Lower lobe of right lung (tissue), 2 donors: ENCODE measurements around the gene SIT1. TPM values are rescaled to one million over a fixed set of nuclear protein-coding genes. Genes with fewer than 3 reads are reported as not detected.
A peak's percentile ranks its signal among the peaks of the same experiment; 100 is the strongest.

Experiments used
- ATAC-seq, 2 donors: fragments of 200-7000 bp; cut with Tn5 transposase; one replicate each; pipeline ENCODE4 v1.9.1; 2020 to 2022; ENCODE audit warnings: mild to moderate bottlenecking in 2 of 2, moderate library complexity in 2 of 2
- DNase-seq: peaks from one replicate; pipeline ENCODE4 v3.0.0-alpha.2; 2020
- H3K27ac ChIP-seq: fragments of 200-600 bp; one replicate; pipeline ENCODE4 v1.8.0; 2022
- H3K27me3 ChIP-seq: fragments of 200-600 bp; one replicate; pipeline ENCODE4 v1.8.0; 2022; ENCODE audit warnings: low read depth
- H3K36me3 ChIP-seq: fragments of 200-600 bp; one replicate; pipeline ENCODE4 v1.8.0; 2022; ENCODE audit warnings: mild to moderate bottlenecking
- H3K4me1 ChIP-seq: fragments of 200-600 bp; one replicate; pipeline ENCODE4 v1.8.0; 2022
- H3K4me3 ChIP-seq: fragments of 200-600 bp; one replicate; pipeline ENCODE4 v1.8.0; 2022; ENCODE audit warnings: mild to moderate bottlenecking
- H3K9me3 ChIP-seq: fragments of 200-600 bp; one replicate; pipeline ENCODE4 v1.8.0; 2022
- intact Hi-C: fragments of 100-400 bp; cut with DNase I; formaldehyde crosslinking; loops from one replicate; pipeline ENCODE4 v1.11.0; 2022
- total RNA-seq: library from RNA; stranded (reverse); fragmentation: NEBNext Ultra II Directional; extraction: Animal tissue kit (Norgen Biotek cat#: 25700); gene quantifications from one replicate; pipeline ENCODE4 v1.2.1, GENCODE V29; 2021
- TF ChIP-seq, protein P1 (sequence below): fragments of 200-600 bp; IDR thresholded peaks from one replicate; pipeline ENCODE4 v1.8.0; 2022; ENCODE audit warnings: antibody characterized with exemption, mild to moderate bottlenecking
- donor health status: DM: no; HTN: yes; CAD: no; lungs with severe emphysema.

SIT1 gene
- total RNA-seq, 1 donor from 2014 or later: 1.5 TPM

DNA sequence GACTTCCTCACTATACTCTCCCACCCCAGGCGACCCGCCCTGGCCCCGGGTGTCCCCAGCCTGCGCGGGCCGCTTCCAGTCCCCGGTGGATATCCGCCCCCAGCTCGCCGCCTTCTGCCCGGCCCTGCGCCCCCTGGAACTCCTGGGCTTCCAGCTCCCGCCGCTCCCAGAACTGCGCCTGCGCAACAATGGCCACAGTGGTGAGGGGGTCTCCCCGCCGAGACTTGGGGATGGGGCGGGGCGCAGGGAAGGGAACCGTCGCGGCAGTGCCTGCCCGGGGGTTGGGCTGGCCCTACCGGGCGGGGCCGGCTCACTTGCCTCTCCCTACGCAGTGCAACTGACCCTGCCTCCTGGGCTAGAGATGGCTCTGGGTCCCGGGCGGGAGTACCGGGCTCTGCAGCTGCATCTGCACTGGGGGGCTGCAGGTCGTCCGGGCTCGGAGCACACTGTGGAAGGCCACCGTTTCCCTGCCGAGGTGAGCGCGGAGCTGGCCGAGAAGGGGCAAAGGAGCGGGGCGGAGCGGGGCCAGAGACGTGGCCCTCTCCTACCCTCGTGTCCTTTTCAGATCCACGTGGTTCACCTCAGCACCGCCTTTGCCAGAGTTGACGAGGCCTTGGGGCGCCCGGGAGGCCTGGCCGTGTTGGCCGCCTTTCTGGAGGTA is 25.1 kb upstream of the SIT1 start:
- intact Hi-C loops: no loop called here
- Histone ChIP-seq H3K27me3 (peaks cover 3% of the 10 kb centered on the region), H3K9me3 (no peaks in the 10 kb centered on the region), H3K4me3 (peak overlapping the region; percentile 61), H3K27ac (peak overlapping the region; percentile 11), H3K4me1 (peaks cover 10% of the 10 kb centered on the region), H3K36me3 (no peaks in the 10 kb centered on the region)
- ATAC-seq (peak; percentile 65 to 75), DNase-seq (peak; percentile 55)
- TF ChIP-seq, protein P1, sequence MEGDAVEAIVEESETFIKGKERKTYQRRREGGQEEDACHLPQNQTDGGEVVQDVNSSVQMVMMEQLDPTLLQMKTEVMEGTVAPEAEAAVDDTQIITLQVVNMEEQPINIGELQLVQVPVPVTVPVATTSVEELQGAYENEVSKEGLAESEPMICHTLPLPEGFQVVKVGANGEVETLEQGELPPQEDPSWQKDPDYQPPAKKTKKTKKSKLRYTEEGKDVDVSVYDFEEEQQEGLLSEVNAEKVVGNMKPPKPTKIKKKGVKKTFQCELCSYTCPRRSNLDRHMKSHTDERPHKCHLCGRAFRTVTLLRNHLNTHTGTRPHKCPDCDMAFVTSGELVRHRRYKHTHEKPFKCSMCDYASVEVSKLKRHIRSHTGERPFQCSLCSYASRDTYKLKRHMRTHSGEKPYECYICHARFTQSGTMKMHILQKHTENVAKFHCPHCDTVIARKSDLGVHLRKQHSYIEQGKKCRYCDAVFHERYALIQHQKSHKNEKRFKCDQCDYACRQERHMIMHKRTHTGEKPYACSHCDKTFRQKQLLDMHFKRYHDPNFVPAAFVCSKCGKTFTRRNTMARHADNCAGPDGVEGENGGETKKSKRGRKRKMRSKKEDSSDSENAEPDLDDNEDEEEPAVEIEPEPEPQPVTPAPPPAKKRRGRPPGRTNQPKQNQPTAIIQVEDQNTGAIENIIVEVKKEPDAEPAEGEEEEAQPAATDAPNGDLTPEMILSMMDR: no peak

- no peaks in the 10 kb centered on the region for H3K9me3 ChIP-seq
- intact Hi-C loops: no loop called here
- DNase-seq (no peak), ATAC-seq (peak in 1 of 2 donors; percentile 10)
- TF ChIP-seq, protein P1: no peak
- no peak overlapping the region for H3K27ac ChIP-seq
- H3K4me1 ChIP-seq: peaks cover 10% of the 10 kb centered on the region
- no peaks in the 10 kb centered on the region for H3K36me3 ChIP-seq
- peaks cover 3% of the 10 kb centered on the region for H3K27me3 ChIP-seq
- peak overlapping the region; percentile 61 for H3K4me3 ChIP-seq
Measured at GRCh38 chr9:35675204-35675603, 24.5 kb upstream of the SIT1 start.

- ATAC-seq (no peak), DNase-seq (no peak)
- Histone ChIP-seq H3K27ac (no peak overlapping the region), H3K9me3 (no peaks in the 10 kb centered on the region), H3K4me1 (peaks cover 10% of the 10 kb centered on the region), H3K27me3 (peaks cover 3% of the 10 kb centered on the region), H3K4me3 (no peak overlapping the region), H3K36me3 (no peaks in the 10 kb centered on the region)
- TF ChIP-seq, protein P1: no peak
- intact Hi-C loops: no loop called here
Measured at GRCh38 chr9:35674025-35674361, 23.3 kb upstream of the SIT1 start.

DNA sequence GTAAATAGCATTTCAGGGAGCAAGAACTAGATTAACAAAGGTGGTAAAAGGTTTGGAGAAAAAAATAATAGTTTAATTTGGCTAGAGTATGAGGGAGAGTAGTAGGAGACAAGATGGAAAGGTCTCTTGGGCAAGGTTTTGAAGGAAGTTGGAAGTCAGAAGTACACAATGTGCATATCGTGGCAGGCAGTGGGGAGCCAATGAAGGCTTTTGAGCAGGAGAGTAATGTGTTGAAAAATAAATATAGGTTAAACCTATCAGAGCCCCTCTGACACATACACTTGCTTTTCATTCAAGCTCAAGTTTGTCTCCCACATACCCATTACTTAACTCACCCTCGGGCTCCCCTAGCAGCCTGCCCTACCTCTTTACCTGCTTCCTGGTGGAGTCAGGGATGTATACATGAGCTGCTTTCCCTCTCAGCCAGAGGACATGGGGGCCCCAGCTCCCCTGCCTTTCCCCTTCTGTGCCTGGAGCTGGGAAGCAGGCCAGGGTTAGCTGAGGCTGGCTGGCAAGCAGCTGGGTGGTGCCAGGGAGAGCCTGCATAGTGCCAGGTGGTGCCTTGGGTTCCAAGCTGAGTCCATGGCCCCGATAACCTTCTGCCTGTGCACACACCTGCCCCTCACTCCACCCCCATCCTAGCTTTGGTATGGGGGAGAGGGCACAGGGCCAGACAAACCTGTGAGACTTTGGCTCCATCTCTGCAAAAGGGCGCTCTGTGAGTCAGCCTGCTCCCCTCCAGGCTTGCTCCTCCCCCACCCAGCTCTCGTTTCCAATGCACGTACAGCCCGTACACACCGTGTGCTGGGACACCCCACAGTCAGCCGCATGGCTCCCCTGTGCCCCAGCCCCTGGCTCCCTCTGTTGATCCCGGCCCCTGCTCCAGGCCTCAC is 22.6 kb upstream of the SIT1 start, which contains the start of gene CA9:
CA9 (plus strand) TSS at position 797 of the 893 bp plus-strand sequence; CDS start at position 829, 32 bp downstream.
- H3K4me3 ChIP-seq: no peak within 1 kb of the TSS
- TF ChIP-seq, protein P1: no peak
- H3K36me3 ChIP-seq: no peaks in the 10 kb centered on the region
- no peak for DNase-seq
- intact Hi-C loops: no loop called here
- peaks cover 10% of the 10 kb centered on the region for H3K4me1 ChIP-seq
- H3K9me3 ChIP-seq: no peaks in the 10 kb centered on the region
- H3K27me3 ChIP-seq: peaks cover 3% of the 10 kb centered on the region
- peak; percentile 8 to 24 for ATAC-seq
- no peak within 1 kb of the TSS for H3K27ac ChIP-seq

- ATAC-seq (no peak), DNase-seq (no peak)
- no peaks in the 10 kb centered on the region for H3K9me3 ChIP-seq
- TF ChIP-seq, protein P1: no peak
- H3K27ac ChIP-seq: no peak overlapping the region
- peaks cover 16% of the 10 kb centered on the region for H3K4me1 ChIP-seq
- H3K4me3 ChIP-seq: no peak overlapping the region
- intact Hi-C loops: no loop called here
- no peaks in the 10 kb centered on the region for H3K27me3 ChIP-seq
- no peaks in the 10 kb centered on the region for H3K36me3 ChIP-seq
Measured at GRCh38 chr9:35669331-35670145, 18.8 kb upstream of the SIT1 start.
